ENCODE results near the gene BAIAP2. TPM values are rescaled to one million over a fixed set of nuclear protein-coding genes. Genes with fewer than 3 reads are reported as not detected.

Gene BAIAP2
- total and polyA plus RNA-seq, 12 donors, result 9.5 to 25.8 (median 15.6) TPM

DNA sequence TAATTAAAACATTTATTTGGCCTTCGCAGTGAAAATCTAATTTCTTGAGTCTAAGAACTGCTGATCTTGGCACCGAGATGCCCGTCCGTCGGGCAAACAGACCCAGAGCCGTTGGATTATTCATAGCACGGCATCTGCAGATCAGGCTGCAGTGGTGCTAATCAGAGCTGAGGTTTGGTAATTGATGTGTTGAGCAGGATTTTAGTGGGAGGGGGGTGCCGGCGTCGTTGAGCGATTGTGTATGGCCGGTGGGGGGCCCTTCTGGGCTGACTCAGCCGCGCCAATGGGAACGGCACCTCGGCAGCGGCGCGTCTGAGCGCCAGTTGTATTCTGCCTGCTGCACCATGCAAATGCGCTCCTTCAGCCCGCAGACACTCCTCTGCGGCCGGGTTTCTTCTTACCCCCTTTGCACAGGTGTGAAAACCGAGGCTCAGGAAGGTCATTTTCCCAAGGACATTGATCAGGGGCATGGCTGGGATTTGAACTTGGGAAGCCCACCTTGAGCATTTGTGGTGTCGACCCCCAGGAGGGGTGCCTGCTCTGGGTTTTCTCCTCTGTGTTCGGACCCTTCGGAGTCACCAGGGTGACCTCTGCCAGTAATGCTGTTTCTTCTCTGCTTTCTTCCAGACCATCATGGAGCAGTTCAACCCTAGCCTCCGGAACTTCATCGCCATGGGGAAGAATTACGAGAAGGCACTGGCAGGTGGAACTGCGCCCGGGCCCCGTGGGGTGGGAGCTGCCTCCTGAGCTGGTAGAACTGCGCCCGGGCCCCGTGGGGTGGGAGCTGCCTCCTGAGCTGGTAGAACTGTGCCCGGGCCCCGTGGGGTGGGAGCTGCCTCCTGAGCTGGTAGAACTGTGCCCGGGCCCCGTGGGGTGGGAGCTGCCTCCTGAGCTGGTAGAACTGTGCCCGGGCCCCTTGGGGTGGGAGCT lies 18.4 kb downstream of the BAIAP2 start:
- H3K27ac ChIP-seq, result peak overlapping the region in 7 of 10 donors; percentile 65 to 87 (median 78)
- H3K4me1 ChIP-seq, result peaks cover 3 to 72% (median 64%) of the 10 kb centered on the region in 9 donors
- intact Hi-C loops (cut with DNase I), result no loop called here
- DNase-seq (no peak), ATAC-seq (no peak)
- TF ChIP-seq, protein P1, sequence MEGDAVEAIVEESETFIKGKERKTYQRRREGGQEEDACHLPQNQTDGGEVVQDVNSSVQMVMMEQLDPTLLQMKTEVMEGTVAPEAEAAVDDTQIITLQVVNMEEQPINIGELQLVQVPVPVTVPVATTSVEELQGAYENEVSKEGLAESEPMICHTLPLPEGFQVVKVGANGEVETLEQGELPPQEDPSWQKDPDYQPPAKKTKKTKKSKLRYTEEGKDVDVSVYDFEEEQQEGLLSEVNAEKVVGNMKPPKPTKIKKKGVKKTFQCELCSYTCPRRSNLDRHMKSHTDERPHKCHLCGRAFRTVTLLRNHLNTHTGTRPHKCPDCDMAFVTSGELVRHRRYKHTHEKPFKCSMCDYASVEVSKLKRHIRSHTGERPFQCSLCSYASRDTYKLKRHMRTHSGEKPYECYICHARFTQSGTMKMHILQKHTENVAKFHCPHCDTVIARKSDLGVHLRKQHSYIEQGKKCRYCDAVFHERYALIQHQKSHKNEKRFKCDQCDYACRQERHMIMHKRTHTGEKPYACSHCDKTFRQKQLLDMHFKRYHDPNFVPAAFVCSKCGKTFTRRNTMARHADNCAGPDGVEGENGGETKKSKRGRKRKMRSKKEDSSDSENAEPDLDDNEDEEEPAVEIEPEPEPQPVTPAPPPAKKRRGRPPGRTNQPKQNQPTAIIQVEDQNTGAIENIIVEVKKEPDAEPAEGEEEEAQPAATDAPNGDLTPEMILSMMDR (IDR thresholded peaks at IDR 0.05), result no peak
- 78 to 85% methylated on average over 37 to 38 of the region's 42 CpGs for WGBS, 2 donors
- H3K27me3 ChIP-seq, result no peaks in the 10 kb centered on the region
- peak overlapping the region in 1 of 10 donors; percentile 32 for H3K4me3 ChIP-seq
- H3K36me3 ChIP-seq, result peaks cover 0 to 10% (median 0%) of the 10 kb centered on the region in 9 donors
- no peaks in the 10 kb centered on the region for H3K9me3 ChIP-seq

DNA sequence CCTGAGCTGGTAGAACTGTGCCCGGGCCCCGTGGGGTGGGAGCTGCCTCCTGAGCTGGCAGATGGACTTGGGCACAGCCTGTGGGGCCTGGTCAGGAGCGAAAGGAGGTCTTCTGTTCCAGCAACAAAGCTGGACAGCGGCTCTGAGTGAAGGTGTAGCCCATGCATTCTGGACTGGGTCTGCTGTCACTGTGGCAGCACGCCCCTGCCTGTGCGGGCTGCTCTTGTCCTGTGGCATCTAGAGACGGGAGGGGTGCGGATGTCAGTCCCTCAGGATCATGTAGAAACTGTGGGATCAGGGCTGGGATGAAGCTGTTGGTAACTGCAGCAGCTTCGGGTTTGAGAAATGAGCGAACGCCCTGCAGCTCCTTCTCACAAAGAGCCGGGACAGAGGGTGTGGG lies 19.4 kb downstream of the BAIAP2 start:
- ATAC-seq, result no peak
- peaks cover 3 to 65% (median 56%) of the 10 kb centered on the region in 9 donors for H3K4me1 ChIP-seq
- no peak overlapping the region for H3K27ac ChIP-seq
- no peaks in the 10 kb centered on the region for H3K27me3 ChIP-seq
- DNase-seq, result no peak
- 93 to 99% methylated on average over 12 of the region's 12 CpGs for WGBS, 2 donors
- TF ChIP-seq, protein P1 (IDR thresholded peaks at IDR 0.05), result no peak
- peaks cover 0 to 20% (median 0%) of the 10 kb centered on the region in 9 donors for H3K36me3 ChIP-seq
- no peaks in the 10 kb centered on the region for H3K9me3 ChIP-seq
- intact Hi-C loops (cut with DNase I), result no loop called here
- H3K4me3 ChIP-seq, result no peak overlapping the region

DNA sequence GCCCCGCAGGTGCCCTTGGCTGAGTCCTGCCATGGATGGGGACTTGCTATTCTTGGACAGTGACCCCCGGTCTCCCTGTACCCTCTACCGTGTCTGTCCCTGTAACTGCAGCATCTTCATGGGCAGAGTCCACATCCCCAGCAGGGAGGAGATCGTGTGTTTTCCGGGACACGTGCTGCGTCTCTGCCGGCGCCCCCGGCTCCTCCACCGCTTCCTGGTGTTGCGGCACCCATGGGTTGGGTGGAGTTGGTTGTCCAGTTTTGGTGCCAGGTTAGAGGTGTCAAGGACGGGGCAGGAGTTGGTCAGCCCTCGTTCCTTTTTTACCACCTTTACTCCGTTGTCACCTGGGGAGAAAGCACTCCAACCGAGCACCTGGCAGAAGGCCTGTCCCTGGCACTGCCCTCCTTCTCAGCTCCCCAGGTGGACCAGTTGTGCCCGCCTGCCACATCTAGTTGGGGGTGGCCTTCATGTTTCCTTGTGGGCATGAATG lies 20.0 kb downstream of the BAIAP2 start:
- Histone ChIP-seq H3K36me3 (peaks cover 0 to 25% (median 0%) of the 10 kb centered on the region in 9 donors), H3K27me3 (no peaks in the 10 kb centered on the region), H3K27ac (no peak overlapping the region), H3K4me1 (peaks cover 3 to 59% (median 50%) of the 10 kb centered on the region in 9 donors), H3K9me3 (no peaks in the 10 kb centered on the region), H3K4me3 (no peak overlapping the region)
- no peak for ATAC-seq
- no peak for DNase-seq
- intact Hi-C loops (cut with DNase I), result no loop called here
- WGBS, 2 donors, result 92 to 95% methylated on average over 17 of the region's 17 CpGs
- TF ChIP-seq, protein P1 (IDR thresholded peaks at IDR 0.05), result no peak

DNA sequence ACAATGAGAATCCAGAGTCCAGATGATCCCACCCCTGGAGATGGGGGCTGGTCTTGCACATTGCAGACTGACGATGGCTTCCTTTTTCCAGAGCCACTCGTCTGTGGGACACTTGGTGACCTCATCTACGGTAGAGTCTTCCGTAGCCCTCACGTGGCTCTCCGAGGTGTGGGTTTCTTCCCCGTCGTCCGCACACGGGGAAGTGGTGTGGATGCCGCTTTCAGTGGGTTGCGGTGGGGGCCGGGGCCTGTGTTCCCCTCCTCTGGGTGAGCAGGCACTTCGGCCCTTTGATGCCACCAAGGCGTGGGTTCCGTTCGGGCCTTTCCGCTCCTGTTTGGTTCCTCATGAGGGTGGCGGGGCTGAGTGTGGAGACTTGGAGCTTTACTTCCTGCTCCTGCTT lies 21.4 kb downstream of the BAIAP2 start:
- TF ChIP-seq, protein P1 (IDR thresholded peaks at IDR 0.05), result no peak
- no peak for ATAC-seq
- H3K27me3 ChIP-seq, result no peaks in the 10 kb centered on the region
- H3K36me3 ChIP-seq, result peaks cover 0 to 35% (median 0%) of the 10 kb centered on the region in 9 donors
- no peak overlapping the region for H3K4me3 ChIP-seq
- peaks cover 3 to 45% (median 38%) of the 10 kb centered on the region in 9 donors for H3K4me1 ChIP-seq
- no peaks in the 10 kb centered on the region for H3K9me3 ChIP-seq
- H3K27ac ChIP-seq, result peak overlapping the region in 1 of 10 donors; percentile 85
- WGBS, 2 donors, result 92 to 93% methylated on average over 19 of the region's 19 CpGs
- intact Hi-C loops (cut with DNase I), result no loop called here
- DNase-seq, result no peak

All from heart right ventricle (tissue), 16 donors.